ENCODE measurements around the gene AP3S2.
"Not testable (repeated sequence)": the region's sequence is repeated elsewhere in the genome, so short reads cannot be mapped to it uniquely, and the experiment has no call there.

The AP3S2 gene

GRCh38 chr15:89797678-89798201 is 96.1 kb downstream of the AP3S2 start:
- no peak for DNase-seq

GRCh38 chr15:89795996-89796395 is 97.8 kb downstream of the AP3S2 start:
- no peak for DNase-seq

GRCh38 chr15:89794627-89795241 is 99.1 kb downstream of the AP3S2 start:
- no peak for DNase-seq

GRCh38 chr15:89792106-89792805 is 101.5 kb downstream of the AP3S2 start:
- DNase-seq: no peak

GRCh38 chr15:89790661-89791060 is 103.1 kb downstream of the AP3S2 start:
- no peak for DNase-seq

- DNase-seq: no peak
Observed at GRCh38 chr15:89790206-89790605, 103.6 kb downstream of the AP3S2 start.

GRCh38 chr15:89788585-89788984 is 105.2 kb downstream of the AP3S2 start:
- DNase-seq: not testable (repeated sequence)

GRCh38 chr15:89787944-89788343 is 105.8 kb downstream of the AP3S2 start:
- no peak for DNase-seq

- DNase-seq: no peak
Observed at GRCh38 chr15:89785774-89786140, 108.0 kb downstream of the AP3S2 start.

- DNase-seq: no peak
Observed at GRCh38 chr15:89785064-89785773, 108.6 kb downstream of the AP3S2 start.

GRCh38 chr15:89784686-89784960 is 109.2 kb downstream of the AP3S2 start:
- DNase-seq: no peak

- no peak for DNase-seq
Observed at GRCh38 chr15:89783861-89784685, 109.7 kb downstream of the AP3S2 start.

GRCh38 chr15:89783111-89783860 is 110.5 kb downstream of the AP3S2 start:
- DNase-seq: no peak

GRCh38 chr15:89782619-89782950 is 111.2 kb downstream of the AP3S2 start:
- DNase-seq: not testable (repeated sequence)

- no peak for DNase-seq
Observed at GRCh38 chr15:89781891-89782618, 111.7 kb downstream of the AP3S2 start.

GRCh38 chr15:89781055-89781454 is 112.7 kb downstream of the AP3S2 start:
- DNase-seq: no peak

- DNase-seq: no peak
Observed at GRCh38 chr15:89780601-89781000, 113.2 kb downstream of the AP3S2 start.
